CD14-positive monocyte (primary cell): ENCODE measurements around the gene MEI1. TPM values are rescaled to one million over a fixed set of nuclear protein-coding genes. Genes with fewer than 3 reads are reported as not detected.

ENCODE experiments used
- DNase-seq, 3 donors: peaks; one replicate each; pipeline ENCODE4 v3.0.0-alpha.2; 2011 to 2022
- H2AFZ ChIP-seq: 2 replicates; pipeline ENCODE4 v1.6.0; 2012; ENCODE audit warnings: mild to moderate bottlenecking, low read depth, low read length, inconsistent platforms; ENCODE audit not compliant: insufficient read depth, poor library complexity, severe bottlenecking
- H3K27ac ChIP-seq, 2 donors: 1 replicate in 1 of 2; 2 replicates in 1 of 2; pipeline ENCODE4 v1.5.1; 2012 to 2013; ENCODE audit warnings: low read length in 2 of 2, control low read depth in 1 of 2, inconsistent platforms in 1 of 2, low read depth in 1 of 2, mild to moderate bottlenecking in 1 of 2
- H3K27me3 ChIP-seq, 2 donors: one replicate each; pipeline versions ENCODE4 v1.6.0 to v1.6.1; 2011 to 2013; ENCODE audit warnings: low read length in 2 of 2; ENCODE audit not compliant: control insufficient read depth in 2 of 2, insufficient read depth in 2 of 2
- H3K36me3 ChIP-seq, 2 donors: replicated peaks in 1 of 2; 1 replicate in 1 of 2; 2 replicates in 1 of 2; pipeline versions ENCODE4 v1.5.1 to v1.6.1; 2012 to 2013; ENCODE audit warnings: low read length in 2 of 2, control low read depth in 1 of 2, inconsistent platforms in 1 of 2, mild to moderate bottlenecking in 1 of 2; ENCODE audit not compliant: insufficient read depth in 2 of 2, control insufficient read depth in 1 of 2
- H3K4me1 ChIP-seq, 2 donors: 1 replicate in 1 of 2; 2 replicates in 1 of 2; pipeline versions ENCODE4 v1.5.1 to v1.6.1; 2012 to 2013; ENCODE audit warnings: low read length in 2 of 2, control low read depth in 1 of 2, inconsistent platforms in 1 of 2, mild to moderate bottlenecking in 1 of 2, moderate library complexity in 1 of 2; ENCODE audit not compliant: insufficient read depth in 2 of 2, control insufficient read depth in 1 of 2
- H3K4me2 ChIP-seq: replicated peaks from 2 replicates; pipeline ENCODE3; 2012; ENCODE audit warnings: low read length, moderate library complexity, mild to moderate bottlenecking; ENCODE audit not compliant: poor library complexity, severe bottlenecking; ENCODE audit errors: extremely low read depth
- H3K4me3 ChIP-seq, 3 experiments: fragments of 200-600 bp in 1 of 3; sonication (generic) in 1 of 3; replicated peaks in 1 of 3; 1 replicate in 2 of 3; 2 replicates in 1 of 3; pipeline ENCODE4 v1.5.1; 2011 to 2013; ENCODE audit warnings: low read length in 3 of 3, mild to moderate bottlenecking in 3 of 3, control low read depth in 2 of 3, low read depth in 2 of 3, inconsistent platforms in 1 of 3, moderate library complexity in 1 of 3
- H3K79me2 ChIP-seq: 2 replicates; pipeline ENCODE4 v1.6.0; 2012; ENCODE audit warnings: mild to moderate bottlenecking, control low read depth, inconsistent platforms, low read length, moderate library complexity; ENCODE audit not compliant: insufficient read depth
- H3K9ac ChIP-seq: 2 replicates; pipeline ENCODE4 v1.6.0; 2017; ENCODE audit warnings: low read length, mild to moderate bottlenecking; ENCODE audit not compliant: insufficient read depth, poor library complexity, severe bottlenecking
- H3K9me3 ChIP-seq, 2 donors: replicated peaks in 1 of 2; 1 replicate in 1 of 2; 2 replicates in 1 of 2; pipeline versions ENCODE4 v1.5.1 to v1.6.1; 2012 to 2013; ENCODE audit warnings: low read length in 2 of 2, control low read depth in 1 of 2; ENCODE audit not compliant: control insufficient read depth in 1 of 2, insufficient read depth in 1 of 2
- H4K20me1 ChIP-seq: 2 replicates; pipeline ENCODE4 v1.6.0; 2012; ENCODE audit warnings: mild to moderate bottlenecking, low read length, control low read depth, moderate library complexity; ENCODE audit not compliant: insufficient read depth
- H3K27ac Mint-ChIP-seq, 7 donors: one replicate each; pipeline ENCODE4 v1.8.0; 2020; ENCODE audit warnings: mild to moderate bottlenecking in 7 of 7, mixed read lengths in 7 of 7, moderate library complexity in 6 of 7, inconsistent platforms in 2 of 7
- H3K27me3 Mint-ChIP-seq, 3 donors: one replicate each; pipeline ENCODE4 v1.8.0; 2021 to 2022; ENCODE audit warnings: low read depth in 3 of 3, mild to moderate bottlenecking in 3 of 3, mixed read lengths in 3 of 3, moderate library complexity in 3 of 3, inconsistent platforms in 1 of 3
- H3K36me3 Mint-ChIP-seq, 2 donors: one replicate each; pipeline ENCODE4 v1.8.0; 2020; ENCODE audit warnings: mixed read lengths in 2 of 2, inconsistent platforms in 1 of 2, mild to moderate bottlenecking in 1 of 2
- H3K4me1 Mint-ChIP-seq: one replicate; pipeline ENCODE4 v1.8.0; 2020; ENCODE audit warnings: mild to moderate bottlenecking, mixed read lengths
- H3K4me3 Mint-ChIP-seq, 2 donors: one replicate each; pipeline ENCODE4 v1.8.0; 2020; ENCODE audit warnings: mild to moderate bottlenecking in 2 of 2, mixed read lengths in 2 of 2, moderate library complexity in 1 of 2
- H3K9me3 Mint-ChIP-seq, 7 donors: one replicate each; pipeline ENCODE4 v1.8.0; 2020 to 2022; ENCODE audit warnings: mixed read lengths in 7 of 7, mild to moderate bottlenecking in 6 of 7, moderate library complexity in 6 of 7, inconsistent platforms in 2 of 7
- CTCF ChIP-seq: fragments of 200-600 bp; IDR thresholded peaks from one replicate; pipeline ENCODE4 v1.8.0; 2022; ENCODE audit warnings: antibody characterized with exemption, mild to moderate bottlenecking
- WGBS: methylation state at CpG from one replicate; pipeline ENCODE4 v1.1.5; 2013; ENCODE audit warnings: missing lambda C conversion rate; ENCODE audit not compliant: insufficient coverage; 5-methylcytosine and 5-hydroxymethylcytosine counted together
- intact Hi-C, 2 donors: fragments of 100-400 bp; cut with micrococcal nuclease; formaldehyde crosslinking; loops; one replicate each; pipeline versions ENCODE4 v1.15.0 to v1.15.1; 2023
- polyA plus RNA-seq, 3 donors: library from polyadenylated mRNA; depleted of rRNA in 1 of 3; unstranded in 2 of 3; stranded (reverse) in 1 of 3; fragments of 300-500 nt in 2 of 3; fragments of >200 nt in 1 of 3; fragmentation: Illumina TruSeq in 2 of 3; gene quantifications; 1 replicate in 2 of 3; 2 replicates in 1 of 3; pipeline ENCODE4 v1.2.3, GENCODE V29; 2012 to 2021

Gene MEI1
- polyA plus RNA-seq, 3 donors, result 12.3 to 40.0 (median 37.0) TPM

DNA sequence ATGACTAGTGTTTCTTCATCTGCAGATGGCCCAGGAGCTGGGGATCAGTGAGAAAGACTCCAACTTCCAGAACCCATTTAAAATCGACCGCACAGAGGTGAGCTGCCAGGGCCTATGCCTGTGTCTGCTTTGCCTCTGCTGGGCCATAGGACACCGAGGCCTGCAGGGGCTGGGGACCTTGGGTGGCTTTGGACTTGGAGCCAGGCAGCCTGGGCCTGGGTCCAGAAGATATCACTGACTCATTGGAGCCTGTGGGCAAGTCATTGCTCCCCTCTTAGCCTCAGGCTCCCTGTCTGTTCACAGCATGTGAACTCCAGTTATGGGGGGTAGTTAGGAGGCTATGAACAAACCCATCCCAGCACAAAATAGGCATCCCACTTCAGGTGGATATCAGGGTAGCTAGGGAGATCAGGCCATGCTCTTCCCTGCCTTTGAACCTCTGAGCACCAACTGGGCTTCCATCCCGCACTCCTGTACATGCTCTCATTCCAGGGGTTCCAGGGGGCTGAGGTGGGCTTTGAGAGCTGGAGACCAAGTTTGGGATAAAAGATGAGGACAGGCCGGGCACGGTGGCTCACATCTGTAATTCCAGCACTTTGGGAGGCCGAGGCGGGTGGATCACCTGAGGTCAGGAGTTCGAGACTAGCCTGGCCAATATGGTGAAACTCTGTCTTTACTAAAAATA, 114.6 kb downstream of the MEI1 start:
- Mint-ChIP-seq H3K9me3 (peaks cover 0 to 2% (median 0%) of the 10 kb centered on the region in 7 donors), H3K27me3 (no peaks in the 10 kb centered on the region), H3K4me3 (no peak overlapping the region), H3K36me3 (peaks cover 69 to 79% of the 10 kb centered on the region in 2 donors), H3K27ac (peak overlapping the region in 3 of 7 donors; percentile 27 to 55 (median 32)), H3K4me1 (no peaks in the 10 kb centered on the region)
- Histone ChIP-seq H3K36me3 (peaks cover 49 to 90% of the 10 kb centered on the region in 2 donors), H3K79me2 (peaks cover 7% of the 10 kb centered on the region), H3K4me2 (no peak overlapping the region), H3K4me3 (no peak overlapping the region), H3K27me3 (no peaks in the 10 kb centered on the region), H4K20me1 (peaks cover 8% of the 10 kb centered on the region), H3K9me3 (no peaks in the 10 kb centered on the region), H2AFZ (no peak overlapping the region), H3K9ac (no peak overlapping the region), H3K27ac (peak overlapping the region in 1 of 2 donors; percentile 14), H3K4me1 (no peaks in the 10 kb centered on the region)
- no peak for DNase-seq
- no peak for TF ChIP-seq CTCF
- 100% methylated on average over 3 of the region's 9 CpGs for WGBS
- intact Hi-C loops, result no loop called here

GRCh38 chr22:41815716-41816115, 116.4 kb downstream of the MEI1 start:
- Histone ChIP-seq H3K27me3 (no peaks in the 10 kb centered on the region), H4K20me1 (no peaks in the 10 kb centered on the region), H3K4me3 (no peak overlapping the region), H3K36me3 (peaks cover 42 to 80% of the 10 kb centered on the region in 2 donors), H3K9ac (no peak overlapping the region), H2AFZ (no peak overlapping the region), H3K4me1 (no peaks in the 10 kb centered on the region), H3K79me2 (peaks cover 3% of the 10 kb centered on the region), H3K9me3 (no peaks in the 10 kb centered on the region), H3K27ac (no peak overlapping the region), H3K4me2 (no peak overlapping the region)
- no peak for TF ChIP-seq CTCF
- Mint-ChIP-seq H3K9me3 (peaks cover 0 to 2% (median 0%) of the 10 kb centered on the region in 7 donors), H3K27me3 (no peaks in the 10 kb centered on the region), H3K36me3 (peaks cover 66 to 74% of the 10 kb centered on the region in 2 donors), H3K27ac (no peak overlapping the region), H3K4me3 (no peak overlapping the region), H3K4me1 (no peaks in the 10 kb centered on the region)
- DNase-seq, result no peak
- intact Hi-C loops, result no loop called here
- no CpG with 5 or more reads among the region's 3 CpGs for WGBS
